ENCODE data around the gene CTDP1. TPM values are rescaled to one million over a fixed set of nuclear protein-coding genes. Genes with fewer than 3 reads are reported as not detected.

The CTDP1 gene
- total and polyA plus RNA-seq, 4 donors = 2.7 to 13.9 (median 10.5) TPM

- DNase-seq (ENCODE audit: low spot score) = no peak
- Histone ChIP-seq H3K9ac (ENCODE audit: low read depth in 1 of 2, low read length in 2 of 2) (no peak overlapping the region), H3K27ac (ENCODE audit: low read depth in 1 of 2, low read length in 2 of 2) (no peak overlapping the region), H3K9me3 (ENCODE audit: control insufficient read depth in 4 of 4, low read length in 3 of 4) (peaks cover 0 to 8% (median 2%) of the 10 kb centered on the region in 4 donors), H3K36me3 (ENCODE audit: control insufficient read depth in 4 of 4, insufficient read depth in 3 of 4, low read depth in 1 of 4, low read length in 3 of 4) (no peaks in the 10 kb centered on the region), H3K4me1 (ENCODE audit: control insufficient read depth in 4 of 4, insufficient read depth in 4 of 4, low read length in 3 of 4) (peaks cover 0 to 5% (median 2%) of the 10 kb centered on the region in 4 donors), H3K27me3 (ENCODE audit: control insufficient read depth in 4 of 4, insufficient read depth in 4 of 4, low read length in 3 of 4) (peaks cover 0 to 15% (median 7%) of the 10 kb centered on the region in 4 donors), H3K4me3 (ENCODE audit: low read depth in 1 of 3, low read length in 3 of 3) (no peak overlapping the region)
- TF ChIP-seq SP1 (IDR thresholded peaks at IDR 0.05) (no peak), JUND (IDR thresholded peaks at IDR 0.05) (no peak)
- WGBS = 93% methylated on average over 54 of the region's 54 CpGs
These were observed 109.7 kb downstream of the CTDP1 start for GRCh38 chr18:79789091-79789891.

GRCh38 chr18:79789901-79790890 lies 110.6 kb downstream of the CTDP1 start:
- DNase-seq (ENCODE audit: low spot score) = no peak
- Histone ChIP-seq H3K27me3 (ENCODE audit: control insufficient read depth in 4 of 4, insufficient read depth in 4 of 4, low read length in 3 of 4) (peaks cover 0 to 15% (median 7%) of the 10 kb centered on the region in 4 donors), H3K36me3 (ENCODE audit: control insufficient read depth in 4 of 4, insufficient read depth in 3 of 4, low read depth in 1 of 4, low read length in 3 of 4) (no peaks in the 10 kb centered on the region), H3K9me3 (ENCODE audit: control insufficient read depth in 4 of 4, low read length in 3 of 4) (peaks cover 0 to 8% (median 2%) of the 10 kb centered on the region in 4 donors), H3K4me1 (ENCODE audit: control insufficient read depth in 4 of 4, insufficient read depth in 4 of 4, low read length in 3 of 4) (peaks cover 0 to 5% (median 2%) of the 10 kb centered on the region in 4 donors), H3K27ac (ENCODE audit: low read depth in 1 of 2, low read length in 2 of 2) (no peak overlapping the region), H3K4me3 (ENCODE audit: low read depth in 1 of 3, low read length in 3 of 3) (no peak overlapping the region), H3K9ac (ENCODE audit: low read depth in 1 of 2, low read length in 2 of 2) (no peak overlapping the region)
- 78% methylated on average over 46 of the region's 46 CpGs for WGBS
- TF ChIP-seq RXRA (IDR thresholded peaks at IDR 0.05) = no peak
- no peak for TF ChIP-seq SP1 (IDR thresholded peaks at IDR 0.05)
- TF ChIP-seq MAX (IDR thresholded peaks at IDR 0.05) = no peak
- no peak for TF ChIP-seq TAF1 (conservative IDR thresholded peaks at IDR 0.05)
- no peak for TF ChIP-seq NR2F2 (IDR thresholded peaks at IDR 0.05)
- no peak for TF ChIP-seq HNF4G (IDR thresholded peaks at IDR 0.05)
- no peak for TF ChIP-seq GABPA (IDR thresholded peaks at IDR 0.05 in 1 of 2, conservative IDR thresholded peaks at IDR 0.05 in 1 of 2)
- TF ChIP-seq CTCF (IDR thresholded peaks at IDR 0.05; ENCODE audit: low read depth, low read length, missing input control) = no peak
- TF ChIP-seq ZBTB33 (IDR thresholded peaks at IDR 0.05) = no peak
- TF ChIP-seq JUND (IDR thresholded peaks at IDR 0.05) = no peak
- no peak for TF ChIP-seq YY1 (IDR thresholded peaks at IDR 0.05)
- no peak for TF ChIP-seq HNF4A (conservative IDR thresholded peaks at IDR 0.05)
- TF ChIP-seq RAD21 (IDR thresholded peaks at IDR 0.05) = no peak
- no peak for TF ChIP-seq FOXA2 (IDR thresholded peaks at IDR 0.05)
- no peak for TF ChIP-seq REST (IDR thresholded peaks at IDR 0.05)
- no peak for TF ChIP-seq ATF3 (IDR thresholded peaks at IDR 0.05)
- TF ChIP-seq FOXA1 (IDR thresholded peaks at IDR 0.05) = no peak
- no peak for TF ChIP-seq EGR1 (IDR thresholded peaks at IDR 0.05; ENCODE audit: low read depth in 2 of 2)

All from liver (tissue), 9 donors.